Right lobe of liver (tissue), 4 donors: Measurements from ENCODE around the gene LRG1.

Experiments used
- POLR2A ChIP-seq: fragments of 450-650 bp; IDR thresholded peaks from one replicate; pipeline ENCODE4 v1.6.1; 2017; ENCODE audit warnings: antibody characterized with exemption, mild to moderate bottlenecking
- TF ChIP-seq, protein P1 (sequence below), 4 donors: fragments of 200-600 bp in 3 of 4; fragments of 450-650 bp in 1 of 4; IDR thresholded peaks; one replicate each; pipeline versions ENCODE4 v1.5.1 to v1.8.0; 2016 to 2022; ENCODE audit warnings: antibody characterized with exemption in 4 of 4, mild to moderate bottlenecking in 2 of 4
- donor health status: DM: no; HTN: no; CAD: no.
- donor health status: DM: no; HTN: no; CAD: no.
- donor health status: DM: no; HTN: yes; CAD: no.

- TF ChIP-seq, protein P1, sequence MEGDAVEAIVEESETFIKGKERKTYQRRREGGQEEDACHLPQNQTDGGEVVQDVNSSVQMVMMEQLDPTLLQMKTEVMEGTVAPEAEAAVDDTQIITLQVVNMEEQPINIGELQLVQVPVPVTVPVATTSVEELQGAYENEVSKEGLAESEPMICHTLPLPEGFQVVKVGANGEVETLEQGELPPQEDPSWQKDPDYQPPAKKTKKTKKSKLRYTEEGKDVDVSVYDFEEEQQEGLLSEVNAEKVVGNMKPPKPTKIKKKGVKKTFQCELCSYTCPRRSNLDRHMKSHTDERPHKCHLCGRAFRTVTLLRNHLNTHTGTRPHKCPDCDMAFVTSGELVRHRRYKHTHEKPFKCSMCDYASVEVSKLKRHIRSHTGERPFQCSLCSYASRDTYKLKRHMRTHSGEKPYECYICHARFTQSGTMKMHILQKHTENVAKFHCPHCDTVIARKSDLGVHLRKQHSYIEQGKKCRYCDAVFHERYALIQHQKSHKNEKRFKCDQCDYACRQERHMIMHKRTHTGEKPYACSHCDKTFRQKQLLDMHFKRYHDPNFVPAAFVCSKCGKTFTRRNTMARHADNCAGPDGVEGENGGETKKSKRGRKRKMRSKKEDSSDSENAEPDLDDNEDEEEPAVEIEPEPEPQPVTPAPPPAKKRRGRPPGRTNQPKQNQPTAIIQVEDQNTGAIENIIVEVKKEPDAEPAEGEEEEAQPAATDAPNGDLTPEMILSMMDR (IDR thresholded peaks at IDR 0.05) = no peak
- TF ChIP-seq POLR2A = no peak
These were observed 38.9 kb upstream of the LRG1 start for GRCh38 chr19:4578552-4579248.
